Liver (tissue), 9 donors: ENCODE results near the gene TECRL. TPM values are rescaled to one million over a fixed set of nuclear protein-coding genes. Genes with fewer than 3 reads are reported as not detected.

Experiments used
- DNase-seq: peaks from one replicate; pipeline ENCODE4 v3.0.0-alpha.2; 2017; ENCODE audit warnings: low spot score
- H3K27ac ChIP-seq, 2 donors: one replicate each; pipeline ENCODE4 v1.7.0; 2013; ENCODE audit warnings: inconsistent platforms in 2 of 2, low read length in 2 of 2, control low read depth in 1 of 2, low read depth in 1 of 2, mild to moderate bottlenecking in 1 of 2
- H3K27me3 ChIP-seq, 4 donors: one replicate each; pipeline versions ENCODE4 v1.6.1 to v1.7.0; 2013; ENCODE audit warnings: low read length in 3 of 4, inconsistent platforms in 1 of 4, mild to moderate bottlenecking in 1 of 4, moderate library complexity in 1 of 4; ENCODE audit not compliant: control insufficient read depth in 4 of 4, insufficient read depth in 4 of 4
- H3K36me3 ChIP-seq, 4 donors: one replicate each; pipeline versions ENCODE4 v1.6.1 to v1.7.0; 2013; ENCODE audit warnings: low read length in 3 of 4, mild to moderate bottlenecking in 3 of 4, low read depth in 1 of 4, moderate library complexity in 1 of 4; ENCODE audit not compliant: control insufficient read depth in 4 of 4, insufficient read depth in 3 of 4
- H3K4me1 ChIP-seq, 4 donors: one replicate each; pipeline versions ENCODE4 v1.6.1 to v1.7.0; 2013; ENCODE audit warnings: low read length in 3 of 4, mild to moderate bottlenecking in 3 of 4, moderate library complexity in 1 of 4; ENCODE audit not compliant: control insufficient read depth in 4 of 4, insufficient read depth in 4 of 4
- H3K4me3 ChIP-seq, 3 donors: one replicate each; pipeline versions ENCODE4 v1.6.1 to v1.7.0; 2013; ENCODE audit warnings: low read length in 3 of 3, control low read depth in 1 of 3, low read depth in 1 of 3, mild to moderate bottlenecking in 1 of 3
- H3K9ac ChIP-seq, 2 donors: one replicate each; pipeline ENCODE4 v1.7.0; 2013; ENCODE audit warnings: low read length in 2 of 2, mild to moderate bottlenecking in 2 of 2, moderate library complexity in 2 of 2, control low read depth in 1 of 2, low read depth in 1 of 2
- H3K9me3 ChIP-seq, 4 donors: one replicate each; pipeline versions ENCODE4 v1.6.1 to v1.7.0; 2013; ENCODE audit warnings: low read length in 3 of 4; ENCODE audit not compliant: control insufficient read depth in 4 of 4
- CTCF ChIP-seq: fragments of 150-350 bp; IDR thresholded peaks from 2 replicates; pipeline ENCODE4 v1.5.1; 2017; ENCODE audit warnings: improper control_type of control experiment, low read depth, low read length; ENCODE audit not compliant: missing input control
- EGR1 ChIP-seq, 2 donors: IDR thresholded peaks; 2 replicates each; pipeline ENCODE4 v1.6.1; 2016 to 2018; ENCODE audit warnings: antibody characterized with exemption in 2 of 2, low read depth in 2 of 2
- FOXA2 ChIP-seq: IDR thresholded peaks from 2 replicates; pipeline ENCODE4 v1.6.1; 2016; ENCODE audit warnings: antibody characterized with exemption
- HNF4A ChIP-seq, 2 donors: conservative IDR thresholded peaks; 2 replicates each; pipeline ENCODE4 v1.6.1; 2016; ENCODE audit warnings: antibody characterized with exemption in 2 of 2, mild to moderate bottlenecking in 2 of 2
- HNF4G ChIP-seq: IDR thresholded peaks from 2 replicates; pipeline ENCODE4 v1.6.1; 2016; ENCODE audit warnings: antibody characterized with exemption
- JUND ChIP-seq, 2 donors: IDR thresholded peaks; 2 replicates each; pipeline ENCODE4 v1.6.1; 2016; ENCODE audit warnings: antibody characterized with exemption in 2 of 2
- NR2F2 ChIP-seq: IDR thresholded peaks from 2 replicates; pipeline ENCODE4 v1.6.1; 2016; ENCODE audit warnings: antibody characterized with exemption
- RAD21 ChIP-seq, 2 donors: IDR thresholded peaks; 2 replicates each; pipeline ENCODE4 v1.6.1; 2016; ENCODE audit warnings: antibody characterized with exemption in 2 of 2, mild to moderate bottlenecking in 2 of 2
- REST ChIP-seq: IDR thresholded peaks from 2 replicates; pipeline ENCODE4 v1.6.1; 2016; ENCODE audit warnings: antibody characterized with exemption, mild to moderate bottlenecking
- SP1 ChIP-seq: IDR thresholded peaks from 2 replicates; pipeline ENCODE4 v1.6.1; 2018; ENCODE audit warnings: antibody characterized with exemption, mild to moderate bottlenecking
- YY1 ChIP-seq: IDR thresholded peaks from 2 replicates; pipeline ENCODE4 v1.6.1; 2016; ENCODE audit warnings: antibody characterized with exemption, mild to moderate bottlenecking
- WGBS: extraction: QIAGEN DNeasy Blood & Tissue Kit; methylation state at CpG from one replicate; pipeline ENCODE4 v1.1.7; 2013; 5-methylcytosine and 5-hydroxymethylcytosine counted together
- polyA plus RNA-seq, 2 donors: library from polyadenylated mRNA; stranded (reverse) in 1 of 2; unstranded in 1 of 2; fragments of 200-250 nt in 1 of 2; fragments of >200 nt in 1 of 2; fragmentation: Nextera tagmentation in 1 of 2; extraction: Ambion mirVana in 1 of 2; gene quantifications; one replicate each; pipeline versions ENCODE4 v1.2.1 to v1.2.3, GENCODE V29; 2013 to 2015
- total RNA-seq, 2 donors: library from RNA; depleted of rRNA; stranded (reverse); fragments of >200 nt; gene quantifications; one replicate each; pipeline ENCODE4 v1.2.3, GENCODE V29; 2014
- TF ChIP-seq, protein P1 (sequence below): IDR thresholded peaks from 2 replicates; pipeline ENCODE4 v1.6.1; 2016; ENCODE audit warnings: antibody characterized with exemption
- donor health status: healthy.
- donor health status: healthy.
- donor health status: healthy.
- donor health status: healthy.
- donor health status: healthy.

TECRL gene
- total and polyA plus RNA-seq, 4 donors, result not detected

- Histone ChIP-seq H3K4me1 (no peaks in the 10 kb centered on the region), H3K9me3 (no peaks in the 10 kb centered on the region), H3K4me3 (no peak overlapping the region), H3K9ac (no peak overlapping the region), H3K27me3 (no peaks in the 10 kb centered on the region), H3K27ac (no peak overlapping the region), H3K36me3 (no peaks in the 10 kb centered on the region)
- DNase-seq, result no peak
- WGBS, result 81% methylated on average over 5 of the region's 5 CpGs
- TF ChIP-seq YY1, result no peak
Observed at GRCh38 chr4:64399313-64400109, 9.7 kb downstream of the TECRL start.

GRCh38 chr4:64394469-64394868, 14.8 kb downstream of the TECRL start:
- H3K27me3 ChIP-seq, result no peaks in the 10 kb centered on the region
- H3K4me1 ChIP-seq, result no peaks in the 10 kb centered on the region
- no peaks in the 10 kb centered on the region for H3K36me3 ChIP-seq
- no peak for TF ChIP-seq RAD21 (IDR thresholded peaks at IDR 0.05)
- no peak overlapping the region for H3K27ac ChIP-seq
- no peak overlapping the region for H3K4me3 ChIP-seq
- H3K9me3 ChIP-seq, result no peaks in the 10 kb centered on the region
- DNase-seq, result no peak
- H3K9ac ChIP-seq, result no peak overlapping the region
- WGBS, result 63% methylated on average over 3 of the region's 3 CpGs

DNA sequence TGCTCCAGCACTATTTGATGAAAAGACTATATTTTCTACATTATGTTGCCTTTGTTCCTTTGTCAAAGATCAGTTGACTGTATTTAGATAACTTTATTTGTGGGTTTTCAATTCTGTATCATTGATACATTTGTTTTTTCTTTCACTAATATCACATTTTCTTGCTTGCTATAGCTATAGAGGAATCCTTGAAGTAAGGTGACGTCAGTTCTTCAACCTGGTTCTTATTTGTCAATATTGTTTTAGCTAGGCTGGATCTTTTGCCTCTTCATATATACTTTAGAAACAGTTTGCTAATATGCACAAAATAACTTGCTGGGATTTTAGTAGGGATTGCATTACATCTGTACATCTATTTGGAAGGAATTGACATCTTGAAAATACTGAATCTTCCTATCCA, 21.0 kb downstream of the TECRL start:
- WGBS, result 58% methylated on average over 1 of the region's 1 CpG
- H3K9me3 ChIP-seq, result no peaks in the 10 kb centered on the region
- TF ChIP-seq CTCF (no peak), HNF4A (conservative IDR thresholded peaks at IDR 0.05) (no peak), EGR1 (IDR thresholded peaks at IDR 0.05; ENCODE audit: low read depth in 2 of 2) (no peak), REST (no peak), NR2F2 (no peak), FOXA2 (no peak), YY1 (no peak), SP1 (no peak), HNF4G (no peak), JUND (IDR thresholded peaks at IDR 0.05) (no peak), RAD21 (IDR thresholded peaks at IDR 0.05) (no peak)
- TF ChIP-seq, protein P1, sequence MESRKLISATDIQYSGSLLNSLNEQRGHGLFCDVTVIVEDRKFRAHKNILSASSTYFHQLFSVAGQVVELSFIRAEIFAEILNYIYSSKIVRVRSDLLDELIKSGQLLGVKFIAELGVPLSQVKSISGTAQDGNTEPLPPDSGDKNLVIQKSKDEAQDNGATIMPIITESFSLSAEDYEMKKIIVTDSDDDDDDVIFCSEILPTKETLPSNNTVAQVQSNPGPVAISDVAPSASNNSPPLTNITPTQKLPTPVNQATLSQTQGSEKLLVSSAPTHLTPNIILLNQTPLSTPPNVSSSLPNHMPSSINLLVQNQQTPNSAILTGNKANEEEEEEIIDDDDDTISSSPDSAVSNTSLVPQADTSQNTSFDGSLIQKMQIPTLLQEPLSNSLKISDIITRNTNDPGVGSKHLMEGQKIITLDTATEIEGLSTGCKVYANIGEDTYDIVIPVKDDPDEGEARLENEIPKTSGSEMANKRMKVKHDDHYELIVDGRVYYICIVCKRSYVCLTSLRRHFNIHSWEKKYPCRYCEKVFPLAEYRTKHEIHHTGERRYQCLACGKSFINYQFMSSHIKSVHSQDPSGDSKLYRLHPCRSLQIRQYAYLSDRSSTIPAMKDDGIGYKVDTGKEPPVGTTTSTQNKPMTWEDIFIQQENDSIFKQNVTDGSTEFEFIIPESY, result no peak

More for the DNA sequence above, 21.0 kb downstream of the TECRL start:
- H3K27ac ChIP-seq, result no peak overlapping the region
- H3K4me1 ChIP-seq, result no peaks in the 10 kb centered on the region
- no peaks in the 10 kb centered on the region for H3K27me3 ChIP-seq
- no peak overlapping the region for H3K9ac ChIP-seq
- H3K36me3 ChIP-seq, result no peaks in the 10 kb centered on the region
- DNase-seq, result no peak
- H3K4me3 ChIP-seq, result no peak overlapping the region
